Testis (tissue), 2 donors: ENCODE results near the gene ADAMTS14.

Experiments
- CTCF ChIP-seq, 3 experiments: fragments of 450-650 bp in 2 of 3; fragments of 200-600 bp in 1 of 3; sonication (generic) in 1 of 3; IDR thresholded peaks; one replicate each; pipeline ENCODE4 v1.5.1; 2016 to 2019; ENCODE audit warnings: antibody characterized with exemption in 3 of 3, mild to moderate bottlenecking in 2 of 3, moderate library complexity in 1 of 3
- POLR2A ChIP-seq: fragments of 450-650 bp; IDR thresholded peaks from one replicate; pipeline ENCODE4 v1.6.1; 2017; ENCODE audit warnings: antibody characterized with exemption, mild to moderate bottlenecking, moderate library complexity

GRCh38 chr10:70743430-70743788 is 71.1 kb downstream of the ADAMTS14 start:
- TF ChIP-seq POLR2A (no peak), CTCF (IDR thresholded peaks at IDR 0.05) (no peak)
